GM18499 (cell line): ENCODE data around the gene CYP2A7.
"Not testable (repeated sequence)": the region's sequence is repeated elsewhere in the genome, so short reads cannot be mapped to it uniquely, and the experiment has no call there.

Source experiments
- ATAC-seq: cut with Tn5 transposase; IDR thresholded peaks from one replicate; pipeline ENCODE4 v1.9.1; 2021; ENCODE audit warnings: moderate number of reproducible peaks; ENCODE audit not compliant: insufficient read depth, unreplicated experiment

CYP2A7 gene

GRCh38 chr19:40882062-40882461 lies at the start of gene CYP2A7:
TSS of gene CYP2A7 (minus strand) at chr19:40882231. CDS start at chr19:40882210, 21 bp downstream.
- ATAC-seq, result not testable (repeated sequence)

GRCh38 chr19:40930799-40931198 lies 48.8 kb upstream of the CYP2A7 start:
- ATAC-seq, result not testable (repeated sequence)

DNA sequence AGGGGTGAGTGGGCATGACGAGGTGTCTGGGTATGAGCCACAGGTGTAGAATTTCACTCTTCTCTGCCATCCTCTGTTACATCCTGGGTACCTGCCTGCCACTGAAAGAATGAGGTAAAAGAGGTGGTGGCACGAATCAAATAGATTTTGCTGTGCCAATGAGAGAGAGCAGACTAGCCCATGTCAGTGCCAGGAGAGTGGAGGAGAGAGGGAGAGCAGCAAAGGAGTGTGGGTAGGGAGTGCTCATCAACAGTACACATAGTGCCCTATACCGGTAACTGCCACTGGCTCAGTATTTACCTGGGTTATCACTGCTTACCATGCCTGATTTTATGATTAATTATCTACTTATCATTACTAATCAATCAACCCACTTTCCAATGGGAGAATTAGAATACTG lies 47.9 kb upstream of the CYP2A7 start:
- ATAC-seq, result not testable (repeated sequence)

DNA sequence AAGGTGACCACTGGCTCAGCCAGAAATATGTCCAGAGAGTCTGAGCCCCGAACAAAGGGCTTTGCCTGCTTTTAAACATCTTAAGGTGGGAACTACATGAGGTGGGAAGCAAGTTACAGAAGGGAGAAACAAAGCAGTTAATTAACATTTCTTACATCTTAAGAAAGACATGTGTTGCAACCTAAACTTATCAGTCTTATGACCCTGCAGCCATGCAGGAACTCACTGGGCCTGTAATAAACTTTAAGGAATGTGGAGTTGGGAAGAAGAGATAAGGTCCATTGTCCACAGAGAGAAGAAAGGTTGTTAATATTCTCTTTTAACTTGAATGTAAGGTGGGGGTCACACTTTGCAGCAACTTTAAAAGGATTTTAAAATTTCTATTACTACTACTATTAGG lies 46.8 kb upstream of the CYP2A7 start:
- no peak for ATAC-seq

DNA sequence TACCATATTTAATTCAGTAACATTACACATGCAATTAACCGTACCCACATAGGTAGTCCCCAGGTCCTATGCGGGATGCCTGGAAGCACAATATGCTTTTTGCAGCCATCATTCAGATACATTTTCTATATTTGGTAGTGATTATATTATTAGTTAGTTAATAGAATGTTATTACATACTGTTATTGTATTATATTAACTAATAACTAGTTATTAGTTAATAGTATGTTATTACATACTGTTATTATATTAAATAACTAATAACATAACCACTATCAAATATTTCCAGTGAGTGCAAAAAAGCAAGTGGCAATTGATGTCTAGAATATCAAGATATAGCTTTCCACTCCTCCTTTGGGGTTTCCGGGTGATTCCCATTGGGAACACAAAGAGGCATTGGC lies 45.5 kb upstream of the CYP2A7 start:
- ATAC-seq, result no peak

GRCh38 chr19:40926276-40926675 lies 44.2 kb upstream of the CYP2A7 start:
- not testable (repeated sequence) for ATAC-seq

GRCh38 chr19:40923934-40924391 lies 41.9 kb upstream of the CYP2A7 start:
- no peak for ATAC-seq

DNA sequence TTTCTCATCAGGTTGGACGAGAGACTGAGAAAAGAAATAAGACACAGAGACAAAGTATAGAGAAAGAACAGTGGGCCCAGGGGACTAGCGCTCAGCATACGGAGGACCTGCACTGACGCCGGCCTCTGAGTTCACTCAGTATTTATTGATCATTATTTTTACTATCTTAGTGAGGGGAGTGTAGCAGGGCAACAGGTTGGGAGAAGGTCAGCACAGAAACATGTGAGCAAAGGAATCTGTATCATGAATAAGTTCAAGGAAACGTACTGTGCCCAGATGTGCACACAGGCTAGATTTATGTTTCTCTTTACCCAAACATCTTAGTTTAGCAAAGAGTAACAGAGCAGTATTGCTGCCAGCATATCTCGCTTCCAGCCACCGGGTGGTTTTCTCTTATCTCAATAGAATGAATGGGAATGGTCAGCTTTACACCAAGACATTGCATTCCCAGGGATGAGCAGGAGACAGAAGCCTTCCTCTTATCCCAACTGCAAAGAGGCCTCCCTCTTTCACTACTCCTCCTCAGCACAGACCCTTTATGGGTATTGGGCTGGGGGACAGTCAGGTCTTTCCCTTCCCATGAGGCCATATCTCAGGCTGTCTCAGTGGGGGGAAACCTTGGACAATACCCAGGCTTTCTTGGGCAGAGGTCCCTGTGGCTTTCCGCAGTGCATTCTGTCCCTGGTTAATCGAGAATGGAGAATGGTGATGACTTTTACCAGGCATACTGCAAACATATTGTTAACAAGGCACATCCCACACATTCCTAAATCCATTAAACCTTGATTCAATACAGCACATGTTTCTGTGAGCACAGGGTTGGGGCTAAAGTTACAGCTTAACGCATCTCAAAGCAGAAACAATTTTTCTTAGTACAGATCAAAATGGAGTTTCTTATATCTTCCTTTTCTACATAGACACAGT lies 40.5 kb upstream of the CYP2A7 start:
- not testable (repeated sequence) for ATAC-seq

DNA sequence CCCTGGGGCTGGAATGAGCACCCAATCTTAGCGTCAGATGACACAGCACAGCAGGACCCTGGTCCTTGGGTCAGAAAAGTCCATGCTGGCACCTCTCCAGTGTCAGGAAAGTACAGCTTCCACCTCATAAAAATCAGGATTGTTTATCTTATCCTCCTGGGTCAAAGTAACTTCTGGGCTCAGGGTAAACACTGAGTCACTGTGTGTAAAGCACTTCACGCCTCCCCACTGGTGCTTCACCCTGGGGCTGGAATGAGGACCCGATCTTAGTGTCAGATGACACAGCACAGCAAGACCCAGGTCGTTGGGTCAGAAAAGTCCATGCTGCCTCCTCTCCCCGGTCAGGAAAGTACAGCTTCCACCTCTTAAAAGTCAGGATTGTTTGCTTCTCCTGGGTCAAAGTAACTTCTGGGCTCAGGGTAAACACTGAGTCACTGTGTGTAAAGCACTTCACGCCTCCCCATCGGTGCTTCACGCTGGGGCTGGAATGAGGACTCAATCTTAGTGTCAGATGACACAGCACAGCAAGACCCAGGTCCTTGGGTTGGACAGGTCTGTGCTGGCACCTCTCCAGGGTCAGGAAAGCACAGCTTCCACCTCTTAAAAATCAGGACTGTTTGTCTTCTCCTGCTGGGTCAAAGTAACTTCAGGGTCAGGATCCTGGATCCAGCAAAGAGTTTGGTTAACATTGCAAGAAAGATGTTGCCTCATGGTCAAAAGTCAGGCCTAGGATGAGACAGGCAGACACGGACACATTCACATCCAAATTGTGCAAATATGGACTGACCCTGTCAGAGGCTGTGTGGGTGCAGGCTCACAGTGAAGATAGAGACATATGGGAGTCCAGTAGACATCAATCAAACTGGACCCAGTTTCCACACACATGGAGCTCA lies 39.2 kb upstream of the CYP2A7 start:
- ATAC-seq, result no peak

DNA sequence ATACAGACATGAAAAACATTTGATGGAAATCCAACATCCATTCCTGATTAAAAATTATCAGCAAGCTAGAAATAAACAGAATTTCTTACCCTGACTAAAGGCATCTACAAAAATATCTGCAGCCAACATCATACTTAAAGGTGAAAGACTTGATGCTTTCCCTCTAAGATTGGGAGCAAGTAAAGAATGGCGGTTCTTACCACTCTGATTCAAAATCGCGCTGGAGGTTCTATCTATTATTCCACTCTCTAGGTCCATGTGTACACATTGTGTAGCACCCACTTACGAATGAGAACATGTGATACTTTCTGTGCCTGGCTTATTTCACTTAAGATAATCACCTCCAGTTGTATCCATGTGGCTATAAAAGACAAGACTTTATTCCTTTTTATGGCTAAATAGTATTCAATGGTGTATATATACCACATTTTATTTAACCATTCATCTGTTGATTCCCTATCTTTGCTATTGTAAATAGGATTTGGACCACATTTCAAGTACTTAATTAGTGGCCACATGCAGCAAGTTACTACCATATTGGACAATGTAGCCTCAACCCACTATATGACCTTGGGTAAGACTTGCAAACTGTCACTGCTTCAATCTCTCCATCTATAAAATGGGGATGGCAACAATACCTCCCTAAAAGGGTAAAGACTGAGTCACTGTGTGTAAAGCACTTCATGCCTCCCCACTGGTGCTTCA lies 38.4 kb upstream of the CYP2A7 start:
- ATAC-seq, result no peak

- ATAC-seq, result not testable (repeated sequence)
Observed at GRCh38 chr19:40919530-40920299, 37.7 kb upstream of the CYP2A7 start.

- not testable (repeated sequence) for ATAC-seq
Observed at GRCh38 chr19:40918303-40918702, 36.3 kb upstream of the CYP2A7 start.

DNA sequence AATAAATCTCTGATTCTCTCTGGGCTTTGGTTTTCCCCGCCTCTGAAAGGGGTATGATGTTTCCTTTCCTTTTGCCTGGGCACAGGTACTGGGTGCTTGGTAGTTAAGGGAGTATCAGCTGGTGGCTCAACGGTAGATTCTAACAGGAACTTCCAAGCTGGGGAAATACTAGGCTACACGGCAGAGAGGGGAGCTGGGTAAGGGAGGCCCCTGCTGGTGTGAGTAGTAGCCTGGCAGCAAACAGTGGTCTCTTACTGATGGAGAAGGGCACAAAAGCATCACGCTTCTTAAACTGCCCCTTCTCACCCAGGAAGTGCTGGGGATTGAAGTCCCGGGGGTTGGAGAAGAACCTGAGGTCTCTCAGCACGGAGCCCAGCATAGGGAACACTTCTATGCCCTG lies 26.9 kb upstream of the CYP2A7 start:
- ATAC-seq, result no peak

DNA sequence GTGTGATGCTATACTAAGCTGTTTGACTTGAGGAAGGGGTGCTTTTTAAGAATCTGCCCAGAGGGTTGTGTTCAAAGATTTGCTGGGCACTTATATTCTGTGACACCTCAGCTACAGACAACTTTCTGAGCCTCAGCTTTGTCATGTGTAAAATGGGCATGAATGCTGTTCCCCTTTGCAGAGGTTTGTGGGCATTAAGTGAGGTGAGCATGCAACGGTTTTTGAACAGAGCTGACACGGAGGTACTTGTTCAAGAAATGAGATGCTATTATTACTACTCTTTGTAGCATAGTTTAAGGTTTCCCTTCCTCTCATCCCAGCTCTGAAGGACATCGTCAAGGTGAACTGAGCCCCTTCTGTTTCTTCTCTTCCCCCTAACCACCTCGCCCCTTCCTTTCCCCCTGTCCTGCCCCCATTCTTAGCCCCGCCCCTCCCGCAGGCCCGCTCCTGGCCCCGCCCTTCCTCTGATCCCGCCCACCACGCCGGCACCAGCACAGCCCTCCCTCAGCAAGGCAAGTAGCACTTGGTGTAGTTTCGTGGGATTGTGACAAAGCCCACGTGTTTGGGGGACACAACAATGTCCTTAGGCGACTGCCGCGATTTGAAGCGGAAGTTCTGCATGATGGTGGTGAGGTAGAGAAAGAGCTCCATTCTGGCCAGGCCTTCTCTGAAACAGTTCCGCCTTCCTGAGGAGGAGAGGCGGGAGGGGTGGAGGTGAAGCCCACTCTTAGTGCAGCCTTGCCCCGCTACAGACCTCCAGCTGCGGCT lies 26.1 kb upstream of the CYP2A7 start:
- no peak for ATAC-seq

DNA sequence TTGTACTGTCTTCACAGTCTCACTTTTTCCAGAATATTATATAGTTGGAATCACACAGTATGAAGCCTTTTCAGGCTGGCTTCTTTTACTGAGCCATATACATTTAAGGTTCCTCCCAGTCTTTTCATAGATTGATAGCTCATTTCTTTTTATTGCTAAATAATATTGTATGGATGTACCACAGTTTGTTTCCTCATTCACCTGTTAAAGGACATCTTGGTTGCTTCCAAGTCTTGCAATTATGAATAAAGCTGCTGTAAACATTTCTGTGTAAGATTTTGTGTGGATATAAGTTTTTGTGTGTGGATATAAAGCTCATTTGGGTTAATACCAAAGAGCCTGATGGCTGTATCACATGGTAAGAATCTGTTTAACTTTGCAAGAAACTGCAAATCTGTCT lies 24.5 kb upstream of the CYP2A7 start:
- no peak for ATAC-seq

DNA sequence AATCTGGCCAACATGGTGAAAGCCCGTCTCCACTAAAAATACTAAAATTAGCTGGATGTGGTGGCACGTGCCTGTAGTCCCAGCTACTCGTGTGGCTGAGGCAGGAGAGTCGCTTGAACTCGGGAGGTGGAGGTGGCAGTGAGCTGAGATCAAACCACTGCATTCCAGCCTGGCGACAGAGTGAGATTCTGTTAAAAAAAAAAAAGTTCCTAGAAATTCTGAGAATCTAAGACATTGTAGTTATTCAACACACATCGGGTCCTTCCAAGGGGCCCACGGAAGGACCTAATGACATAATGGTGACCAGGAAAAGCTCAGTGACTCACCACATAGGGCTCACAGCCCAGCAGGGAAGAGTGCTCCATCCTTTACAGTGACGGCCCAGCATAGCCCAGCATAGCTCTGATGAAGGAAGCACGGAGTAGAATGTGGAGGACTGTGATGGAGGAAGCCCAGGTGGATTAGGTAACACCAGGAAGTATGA lies 22.7 kb upstream of the CYP2A7 start:
- not testable (repeated sequence) for ATAC-seq

GRCh38 chr19:40901975-40902750 lies 20.1 kb upstream of the CYP2A7 start:
- not testable (repeated sequence) for ATAC-seq

- not testable (repeated sequence) for ATAC-seq
Observed at GRCh38 chr19:40900521-40900920, 18.5 kb upstream of the CYP2A7 start.
